H1 (cell line): ENCODE results near the gene ASTN2. TPM values are rescaled to one million over a fixed set of nuclear protein-coding genes. Genes with fewer than 3 reads are reported as not detected.

Source experiments
- CTCF ChIA-PET: fragments of 300-600 bp; sonication (Branson Sonifier 250); formaldehyde crosslinking; loops from one replicate; lab custom pipeline; 2021; ENCODE audit not compliant: partially characterized antibody; lab: Charles Lee
- POLR2A ChIA-PET: fragments of 300-600 bp; sonication (Branson Sonifier 250); formaldehyde crosslinking; loops from one replicate; lab custom pipeline; 2021; ENCODE audit warnings: inconsistent platforms; ENCODE audit not compliant: partially characterized antibody; lab: Charles Lee
- DNase-seq, 2 experiments: peaks; one replicate each; pipeline versions ENCODE4 v3.0.0 to v3.0.0-alpha.2; 2010 to 2022; ENCODE audit warnings: low spot score in 2 of 2, low read depth in 1 of 2, mixed read lengths in 1 of 2
- FAIRE-seq: peaks from 2 replicates; lab custom pipeline; 2011; peaks lifted over from hg19 to GRCh38; lab: Jason Lieb, UNC
- H2AFZ ChIP-seq: 2 replicates; pipeline ENCODE4 v1.8.1; 2012; ENCODE audit warnings: low read length, inconsistent platforms
- H2AK5ac ChIP-seq: 2 replicates; pipeline ENCODE4 v1.6.1; 2013; ENCODE audit warnings: low read depth, low read length
- H2BK120ac ChIP-seq: replicated peaks from 2 replicates; pipeline ENCODE3; 2013; ENCODE audit warnings: low read depth, low read length, inconsistent platforms
- H2BK12ac ChIP-seq: 2 replicates; pipeline ENCODE4 v1.6.1; 2013; ENCODE audit warnings: low read depth, low read length
- H2BK15ac ChIP-seq: 2 replicates; pipeline ENCODE4 v1.6.1; 2013; ENCODE audit warnings: low read length
- H2BK20ac ChIP-seq: 2 replicates; pipeline ENCODE4 v1.6.1; 2013; ENCODE audit warnings: low read length
- H2BK5ac ChIP-seq: 2 replicates; pipeline ENCODE4 v1.6.1; 2013; ENCODE audit warnings: low read depth, low read length
- H3K14ac ChIP-seq: 2 replicates; pipeline ENCODE4 v1.6.1; 2013; ENCODE audit warnings: inconsistent platforms; ENCODE audit not compliant: insufficient read length
- H3K18ac ChIP-seq: 2 replicates; pipeline ENCODE4 v1.6.1; 2013; ENCODE audit warnings: low read length; ENCODE audit errors: extremely low read depth
- H3K23ac ChIP-seq: 2 replicates; pipeline ENCODE4 v1.6.1; 2013; ENCODE audit warnings: inconsistent platforms; ENCODE audit not compliant: insufficient read length
- H3K23me2 ChIP-seq: 2 replicates; pipeline ENCODE4 v1.6.1; 2013; ENCODE audit warnings: low read depth, low read length
- H3K27ac ChIP-seq: 2 replicates; pipeline ENCODE4 v1.6.1; 2011; ENCODE audit warnings: low read depth, low read length, inconsistent platforms
- H3K27me3 ChIP-seq, 4 experiments: replicated peaks in 1 of 4; 1 replicate in 1 of 4; 2 replicates in 3 of 4; pipeline versions ENCODE4 v1.6.1 to v1.8.1; 2011 to 2013; ENCODE audit warnings: low read length in 3 of 4, mild to moderate bottlenecking in 3 of 4, inconsistent platforms in 2 of 4, mixed read lengths in 2 of 4, moderate library complexity in 1 of 4; ENCODE audit not compliant: control insufficient read depth in 3 of 4, insufficient read depth in 3 of 4; ENCODE audit errors: extremely low read depth in 1 of 4
- H3K36me3 ChIP-seq, 4 experiments: 2 replicates each; pipeline versions ENCODE4 v1.6.1 to v1.8.1; 2011 to 2013; ENCODE audit warnings: mild to moderate bottlenecking in 4 of 4, low read length in 3 of 4, moderate library complexity in 2 of 4, control low read depth in 1 of 4, inconsistent platforms in 1 of 4; ENCODE audit not compliant: insufficient read depth in 4 of 4, control insufficient read depth in 2 of 4
- H3K4ac ChIP-seq: replicated peaks from 2 replicates; pipeline ENCODE3; 2013; ENCODE audit warnings: low read length, low read depth, mixed read lengths, inconsistent platforms; ENCODE audit not compliant: insufficient read length
- H3K4me1 ChIP-seq, 4 experiments: replicated peaks in 1 of 4; 1 replicate in 1 of 4; 2 replicates in 3 of 4; pipeline versions ENCODE4 v1.6.1 to v1.8.1; 2011 to 2013; ENCODE audit warnings: low read length in 3 of 4, inconsistent platforms in 2 of 4, mixed read lengths in 1 of 4; ENCODE audit not compliant: insufficient read depth in 4 of 4, control insufficient read depth in 3 of 4
- H3K4me2 ChIP-seq, 2 experiments: 2 replicates each; pipeline versions ENCODE4 v1.6.1 to v1.8.1; 2011 to 2013; ENCODE audit warnings: low read depth in 2 of 2, low read length in 2 of 2, control low read depth in 1 of 2, inconsistent platforms in 1 of 2, mild to moderate bottlenecking in 1 of 2; ENCODE audit not compliant: insufficient read depth in 1 of 2
- H3K4me3 ChIP-seq, 4 experiments: fragments of 200-600, 300-600 bp in 1 of 4; sonication (generic), shearing (Covaris generic), sonication (Bioruptor Twin) in 1 of 4; 2 replicates each; pipeline versions ENCODE4 v1.5.1 to v1.8.1; 2011 to 2016; ENCODE audit warnings: low read length in 4 of 4, low read depth in 3 of 4, control low read depth in 2 of 4, inconsistent platforms in 2 of 4, mild to moderate bottlenecking in 2 of 4, mixed read lengths in 1 of 4, moderate library complexity in 1 of 4; ENCODE audit not compliant: insufficient read depth in 2 of 4; ENCODE audit errors: extremely low read depth in 1 of 4
- H3K56ac ChIP-seq: replicated peaks from 2 replicates; pipeline ENCODE3; 2013; ENCODE audit warnings: low read depth, mild to moderate bottlenecking, mixed read lengths, low read length, inconsistent platforms; ENCODE audit not compliant: insufficient read length
- H3K79me1 ChIP-seq: 2 replicates; pipeline ENCODE4 v1.6.1; 2013; ENCODE audit warnings: low read depth, low read length, control low read depth
- H3K79me2 ChIP-seq, 2 experiments: 2 replicates each; pipeline versions ENCODE4 v1.6.1 to v1.8.1; 2012 to 2013; ENCODE audit warnings: low read length in 2 of 2, mild to moderate bottlenecking in 2 of 2, inconsistent platforms in 1 of 2; ENCODE audit not compliant: insufficient read depth in 2 of 2, control insufficient read depth in 1 of 2
- H3K9ac ChIP-seq, 4 experiments: replicated peaks in 1 of 4; 1 replicate in 1 of 4; 2 replicates in 3 of 4; pipeline versions ENCODE4 v1.6.1 to v1.8.1; 2011 to 2013; ENCODE audit warnings: low read depth in 3 of 4, low read length in 3 of 4, control low read depth in 2 of 4, mild to moderate bottlenecking in 2 of 4, moderate library complexity in 2 of 4, inconsistent platforms in 1 of 4; ENCODE audit errors: extremely low read depth in 1 of 4
- H3K9me3 ChIP-seq, 2 experiments: 2 replicates each; pipeline versions ENCODE4 v1.6.1 to v1.8.1; 2012 to 2013; ENCODE audit warnings: mild to moderate bottlenecking in 2 of 2, moderate library complexity in 2 of 2, control low read depth in 1 of 2, inconsistent platforms in 1 of 2, low read depth in 1 of 2, low read length in 1 of 2, mixed read lengths in 1 of 2; ENCODE audit not compliant: insufficient read depth in 2 of 2
- H4K20me1 ChIP-seq, 2 experiments: replicated peaks in 1 of 2; 2 replicates each; pipeline versions ENCODE3 to v1.8.1; 2011 to 2013; ENCODE audit warnings: inconsistent platforms in 2 of 2, low read length in 2 of 2, mild to moderate bottlenecking in 1 of 2; ENCODE audit not compliant: insufficient read depth in 2 of 2, control insufficient read depth in 1 of 2
- H4K5ac ChIP-seq: 2 replicates; pipeline ENCODE4 v1.6.1; 2013; ENCODE audit warnings: low read length, low read depth, mixed read lengths, inconsistent platforms; ENCODE audit not compliant: insufficient read length
- H4K8ac ChIP-seq: 2 replicates; pipeline ENCODE4 v1.8.0; 2013; ENCODE audit warnings: mild to moderate bottlenecking, moderate library complexity, low read length, inconsistent platforms; ENCODE audit not compliant: insufficient read depth; ENCODE audit errors: extremely low read depth
- H4K91ac ChIP-seq: replicated peaks from 2 replicates; pipeline ENCODE3; 2013; ENCODE audit warnings: low read length, mixed read lengths, inconsistent platforms; ENCODE audit not compliant: insufficient read length
- ASH2L ChIP-seq: fragments of 200-600, 300-600 bp; sonication (generic); IDR thresholded peaks from one replicate; pipeline ENCODE4 v1.7.1; 2017; ENCODE audit warnings: low read length
- FOSL1 ChIP-seq: IDR thresholded peaks from 2 replicates; pipeline ENCODE4 v1.6.1; 2011; ENCODE audit warnings: mild to moderate bottlenecking, low read depth, low read length, moderate library complexity; ENCODE audit not compliant: insufficient read depth
- POLR2A ChIP-seq, 2 experiments: IDR thresholded peaks; 1 replicate in 1 of 2; 2 replicates in 1 of 2; pipeline ENCODE4 v1.6.1; 2011; ENCODE audit warnings: low read depth in 2 of 2, low read length in 2 of 2, mild to moderate bottlenecking in 2 of 2; ENCODE audit errors: control extremely low read depth in 1 of 2
- SUZ12 ChIP-seq: fragments of 200-600 bp; sonication (generic); IDR thresholded peaks from 2 replicates; pipeline ENCODE4 v1.6.1; 2012; ENCODE audit warnings: mild to moderate bottlenecking, inconsistent platforms, low read length, moderate library complexity, mixed read lengths
- polyA plus RNA-seq, 7 experiments: library from polyadenylated mRNA; depleted of rRNA in 3 of 7; stranded (reverse) in 5 of 7; unstranded in 2 of 7; fragments of >200 nt in 5 of 7; fragments of 200-250 nt in 2 of 7; gene quantifications; 1 replicate in 5 of 7; 2 replicates in 1 of 7; 4 replicates in 1 of 7; pipeline versions ENCODE4 v1.2.1 to v1.2.3, GENCODE V29; 2011 to 2013; ENCODE audit warnings: missing spikeins in 2 of 7, mixed read lengths in 2 of 7
- total RNA-seq: library from RNA; stranded (reverse); fragmentation: NEBNext Ultra II Directional; extraction: Animal tissue kit (Norgen Biotek cat#: 25700); gene quantifications from 2 replicates; pipeline ENCODE4 v1.2.1, GENCODE V29; 2021
- TF ChIP-seq, protein P1 (sequence below): IDR thresholded peaks from 2 replicates; pipeline ENCODE4 v1.6.1; 2012; ENCODE audit warnings: low read length, inconsistent platforms

Gene ASTN2
- total and polyA plus RNA-seq, 2 of the 8 experiments (the other 6 are each of a cell fraction or from before 2014, with no cell fraction given), result 8.2 to 13.7 TPM

DNA sequence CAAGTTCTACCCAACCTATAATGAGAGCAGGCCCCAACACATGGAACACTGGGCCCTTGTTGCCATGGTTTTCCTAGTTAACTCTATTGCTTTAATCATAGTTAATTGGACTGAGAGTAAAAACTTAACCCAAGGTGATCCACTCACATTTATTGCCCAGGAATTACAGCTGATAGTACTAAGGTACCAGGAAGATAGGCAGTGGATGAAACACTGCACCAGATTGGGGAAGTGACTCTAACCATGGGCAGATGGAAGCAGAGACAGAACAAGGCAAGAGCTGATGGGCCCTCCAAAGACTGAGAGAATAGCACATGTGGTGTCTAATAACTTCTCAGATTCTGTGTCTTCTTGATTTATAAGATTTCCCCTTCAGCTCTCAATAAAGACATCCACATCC lies 873.5 kb downstream of the ASTN2 start:
- H3K36me3 ChIP-seq, result no peaks in the 10 kb centered on the region
- H2BK120ac ChIP-seq, result no peak overlapping the region
- CTCF ChIA-PET, result interaction anchor here (0.7 kb wide), 1 partner anchor 947 kb away, joined by 3 read pairs; no protein-coding TSS in a partner anchor
- H3K9ac ChIP-seq, result no peak overlapping the region
- no peak overlapping the region for H2BK20ac ChIP-seq
- H3K18ac ChIP-seq, result no peak overlapping the region
- FAIRE-seq (no peak), DNase-seq (no peak)
- H3K4ac ChIP-seq, result no peak overlapping the region
- no peak overlapping the region for H4K91ac ChIP-seq
- H3K4me3 ChIP-seq, result no peak overlapping the region
- no peak overlapping the region for H3K23ac ChIP-seq
- H2BK5ac ChIP-seq, result no peak overlapping the region
- no peak overlapping the region for H2BK12ac ChIP-seq
- H3K27ac ChIP-seq, result no peak overlapping the region
- peaks cover 0 to 3% (median 0%) of the 10 kb centered on the region in 4 experiments; a peak in 1 of 7 replicates for H3K4me1 ChIP-seq
- H3K79me1 ChIP-seq, result no peaks in the 10 kb centered on the region
- H3K14ac ChIP-seq, result no peak overlapping the region
- no peak overlapping the region for H4K8ac ChIP-seq
- H2BK15ac ChIP-seq, result no peak overlapping the region
- no peak overlapping the region for H2AK5ac ChIP-seq
- H3K56ac ChIP-seq, result no peak overlapping the region
- TF ChIP-seq POLR2A (IDR thresholded peaks at IDR 0.05; ENCODE audit: control extremely low read depth in 1 of 2, low read depth in 2 of 2, low read length in 2 of 2) (no peak), FOSL1 (no peak), ASH2L (no peak), SUZ12 (no peak)
- TF ChIP-seq, protein P1, sequence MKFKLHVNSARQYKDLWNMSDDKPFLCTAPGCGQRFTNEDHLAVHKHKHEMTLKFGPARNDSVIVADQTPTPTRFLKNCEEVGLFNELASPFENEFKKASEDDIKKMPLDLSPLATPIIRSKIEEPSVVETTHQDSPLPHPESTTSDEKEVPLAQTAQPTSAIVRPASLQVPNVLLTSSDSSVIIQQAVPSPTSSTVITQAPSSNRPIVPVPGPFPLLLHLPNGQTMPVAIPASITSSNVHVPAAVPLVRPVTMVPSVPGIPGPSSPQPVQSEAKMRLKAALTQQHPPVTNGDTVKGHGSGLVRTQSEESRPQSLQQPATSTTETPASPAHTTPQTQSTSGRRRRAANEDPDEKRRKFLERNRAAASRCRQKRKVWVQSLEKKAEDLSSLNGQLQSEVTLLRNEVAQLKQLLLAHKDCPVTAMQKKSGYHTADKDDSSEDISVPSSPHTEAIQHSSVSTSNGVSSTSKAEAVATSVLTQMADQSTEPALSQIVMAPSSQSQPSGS, result no peak
- H3K79me2 ChIP-seq, result no peaks in the 10 kb centered on the region
- H3K9me3 ChIP-seq, result peaks cover 4 to 7% of the 10 kb centered on the region in 2 experiments; a peak in 3 of 4 replicates
- no peak overlapping the region for H2AFZ ChIP-seq
- POLR2A ChIA-PET, result no interaction called here
- no peaks in the 10 kb centered on the region for H4K20me1 ChIP-seq
- no peak overlapping the region for H4K5ac ChIP-seq
- no peaks in the 10 kb centered on the region; the same call in 1 of the 2 replicates for H3K23me2 ChIP-seq
- no peak overlapping the region for H3K4me2 ChIP-seq
- H3K27me3 ChIP-seq, result no peaks in the 10 kb centered on the region
